ENCODE measurements around the gene SLITRK4. TPM values are rescaled to one million over a fixed set of nuclear protein-coding genes. Genes with fewer than 3 reads are reported as not detected.

The SLITRK4 gene
- polyA plus RNA-seq, 1 donor (not counting 4 experiments of a cell fraction or from before 2014, with no cell fraction given) = not detected

DNA sequence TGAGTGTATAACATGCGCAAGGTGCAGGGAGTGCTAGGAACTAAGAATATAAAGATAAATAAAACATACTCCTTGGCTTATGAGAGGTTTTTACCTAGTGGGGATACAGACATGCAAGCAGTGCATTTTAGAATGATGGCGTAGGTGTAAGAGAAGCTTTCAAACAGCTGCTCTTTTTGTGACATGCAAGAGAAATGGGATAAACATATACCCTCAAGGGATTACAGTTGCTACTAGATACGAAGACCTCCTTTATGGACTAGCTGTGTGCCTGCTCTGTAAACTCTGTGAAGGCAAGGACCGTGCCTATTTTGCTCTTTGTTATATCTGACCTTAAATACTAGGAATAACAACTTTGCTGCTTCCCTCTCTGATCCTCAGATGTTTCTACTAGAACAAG lies 39.0 kb upstream of the SLITRK4 start:
- dilution Hi-C loops (cut with MboI; ENCODE audit: extremely low pct_ligation_motif_present, low sequenced_read_pairs) = no loop called here
- no peaks in the 10 kb centered on the region for H3K4me1 ChIP-seq (ENCODE audit: control insufficient read depth, extremely low read depth, insufficient read depth, low read length)
- H3K27ac ChIP-seq (ENCODE audit: control insufficient read depth, insufficient read depth, low read length) = no peak overlapping the region
- DNase-seq (ENCODE audit: low read depth, low spot score) (no peak), FAIRE-seq (no peak)
- no peaks in the 10 kb centered on the region for H3K9me1 ChIP-seq (ENCODE audit: control insufficient read depth, extremely low read depth, insufficient read depth, low read length)
- no peak overlapping the region for H3K4me2 ChIP-seq (ENCODE audit: control insufficient read depth, extremely low read depth, insufficient read depth, low read depth, low read length)
- no peaks in the 10 kb centered on the region for H4K20me1 ChIP-seq (ENCODE audit: control insufficient read depth, extremely low read depth, insufficient read depth, low read length)
- H3K9ac ChIP-seq (ENCODE audit: control insufficient read depth, extremely low read depth, insufficient read depth, low read length) = no peak overlapping the region
- no peak overlapping the region for H3K4me3 ChIP-seq (ENCODE audit: control insufficient read depth in 2 of 3, extremely low read depth in 1 of 3, insufficient read depth in 2 of 3, low read depth in 1 of 3, low read length in 3 of 3)
- H3K9me3 ChIP-seq (ENCODE audit: control insufficient read depth, low read depth, low read length) = no peaks in the 10 kb centered on the region
- H3K27me3 ChIP-seq (ENCODE audit: control insufficient read depth, extremely low read depth, insufficient read depth, low read length) = no peaks in the 10 kb centered on the region
- H3K79me2 ChIP-seq (ENCODE audit: control insufficient read depth, insufficient read depth, low read length) = no peaks in the 10 kb centered on the region
- no peak overlapping the region for H2AFZ ChIP-seq (ENCODE audit: control insufficient read depth, low read length)
- TF ChIP-seq EZH2 (IDR thresholded peaks at IDR 0.05; ENCODE audit: low read length) = no peak
- TF ChIP-seq, protein P1, sequence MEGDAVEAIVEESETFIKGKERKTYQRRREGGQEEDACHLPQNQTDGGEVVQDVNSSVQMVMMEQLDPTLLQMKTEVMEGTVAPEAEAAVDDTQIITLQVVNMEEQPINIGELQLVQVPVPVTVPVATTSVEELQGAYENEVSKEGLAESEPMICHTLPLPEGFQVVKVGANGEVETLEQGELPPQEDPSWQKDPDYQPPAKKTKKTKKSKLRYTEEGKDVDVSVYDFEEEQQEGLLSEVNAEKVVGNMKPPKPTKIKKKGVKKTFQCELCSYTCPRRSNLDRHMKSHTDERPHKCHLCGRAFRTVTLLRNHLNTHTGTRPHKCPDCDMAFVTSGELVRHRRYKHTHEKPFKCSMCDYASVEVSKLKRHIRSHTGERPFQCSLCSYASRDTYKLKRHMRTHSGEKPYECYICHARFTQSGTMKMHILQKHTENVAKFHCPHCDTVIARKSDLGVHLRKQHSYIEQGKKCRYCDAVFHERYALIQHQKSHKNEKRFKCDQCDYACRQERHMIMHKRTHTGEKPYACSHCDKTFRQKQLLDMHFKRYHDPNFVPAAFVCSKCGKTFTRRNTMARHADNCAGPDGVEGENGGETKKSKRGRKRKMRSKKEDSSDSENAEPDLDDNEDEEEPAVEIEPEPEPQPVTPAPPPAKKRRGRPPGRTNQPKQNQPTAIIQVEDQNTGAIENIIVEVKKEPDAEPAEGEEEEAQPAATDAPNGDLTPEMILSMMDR (optimal IDR thresholded peaks at IDR 0.05 in 1 of 3, IDR thresholded peaks at IDR 0.05 in 1 of 3, conservative IDR thresholded peaks at IDR 0.05 in 1 of 3; ENCODE audit: extremely low read depth in 1 of 3, insufficient read depth in 2 of 3, low read length in 3 of 3) = no peak
- no peaks in the 10 kb centered on the region for H3K36me3 ChIP-seq (ENCODE audit: control insufficient read depth in 2 of 2, extremely low read depth in 1 of 2, insufficient read depth in 2 of 2, low read length in 2 of 2)

DNA sequence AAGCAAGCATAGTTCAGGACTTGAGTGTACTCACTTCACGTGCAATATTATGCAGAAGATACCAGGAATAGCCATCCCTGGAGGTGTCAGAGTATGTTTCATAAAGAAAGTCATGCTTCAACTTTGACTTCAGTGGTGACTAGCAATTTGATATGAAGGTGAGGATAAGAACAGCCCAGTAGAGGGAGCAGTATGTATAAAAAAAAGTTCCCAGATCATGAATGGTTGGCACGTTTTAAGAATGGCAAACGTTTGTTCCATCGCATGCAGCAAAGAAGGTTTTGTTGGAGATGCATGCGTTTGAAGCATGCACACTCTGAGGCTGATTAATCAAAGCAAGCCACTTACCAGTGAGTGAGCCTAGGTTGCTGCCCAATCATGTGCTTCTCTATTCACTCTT lies 33.5 kb upstream of the SLITRK4 start:
- Histone ChIP-seq H3K9me3 (ENCODE audit: control insufficient read depth, low read depth, low read length) (no peaks in the 10 kb centered on the region), H3K4me1 (ENCODE audit: control insufficient read depth, extremely low read depth, insufficient read depth, low read length) (no peaks in the 10 kb centered on the region), H3K4me2 (ENCODE audit: control insufficient read depth, extremely low read depth, insufficient read depth, low read depth, low read length) (no peak overlapping the region), H3K9ac (ENCODE audit: control insufficient read depth, extremely low read depth, insufficient read depth, low read length) (no peak overlapping the region), H3K27ac (ENCODE audit: control insufficient read depth, insufficient read depth, low read length) (no peak overlapping the region), H3K36me3 (ENCODE audit: control insufficient read depth in 2 of 2, extremely low read depth in 1 of 2, insufficient read depth in 2 of 2, low read length in 2 of 2) (no peaks in the 10 kb centered on the region), H3K79me2 (ENCODE audit: control insufficient read depth, insufficient read depth, low read length) (no peaks in the 10 kb centered on the region), H3K27me3 (ENCODE audit: control insufficient read depth, extremely low read depth, insufficient read depth, low read length) (no peaks in the 10 kb centered on the region), H4K20me1 (ENCODE audit: control insufficient read depth, extremely low read depth, insufficient read depth, low read length) (no peaks in the 10 kb centered on the region), H3K4me3 (ENCODE audit: control insufficient read depth in 2 of 3, extremely low read depth in 1 of 3, insufficient read depth in 2 of 3, low read depth in 1 of 3, low read length in 3 of 3) (no peak overlapping the region), H3K9me1 (ENCODE audit: control insufficient read depth, extremely low read depth, insufficient read depth, low read length) (no peaks in the 10 kb centered on the region), H2AFZ (ENCODE audit: control insufficient read depth, low read length) (no peak overlapping the region)
- dilution Hi-C loops (cut with MboI; ENCODE audit: extremely low pct_ligation_motif_present, low sequenced_read_pairs) = no loop called here
- TF ChIP-seq, protein P1 (optimal IDR thresholded peaks at IDR 0.05 in 1 of 3, IDR thresholded peaks at IDR 0.05 in 1 of 3, conservative IDR thresholded peaks at IDR 0.05 in 1 of 3; ENCODE audit: extremely low read depth in 1 of 3, insufficient read depth in 2 of 3, low read length in 3 of 3) = peak; percentile 1 to 40 (median 14)
- TF ChIP-seq EZH2 (IDR thresholded peaks at IDR 0.05; ENCODE audit: low read length) = no peak
- FAIRE-seq = no peak
- DNase-seq (ENCODE audit: low read depth, low spot score) = no peak

Measured in keratinocyte (primary cell).